ENCODE measurements around the gene CYBB.
"Not testable (repeated sequence)": the region's sequence is repeated elsewhere in the genome, so short reads cannot be mapped to it uniquely, and the experiment has no call there.

DNA sequence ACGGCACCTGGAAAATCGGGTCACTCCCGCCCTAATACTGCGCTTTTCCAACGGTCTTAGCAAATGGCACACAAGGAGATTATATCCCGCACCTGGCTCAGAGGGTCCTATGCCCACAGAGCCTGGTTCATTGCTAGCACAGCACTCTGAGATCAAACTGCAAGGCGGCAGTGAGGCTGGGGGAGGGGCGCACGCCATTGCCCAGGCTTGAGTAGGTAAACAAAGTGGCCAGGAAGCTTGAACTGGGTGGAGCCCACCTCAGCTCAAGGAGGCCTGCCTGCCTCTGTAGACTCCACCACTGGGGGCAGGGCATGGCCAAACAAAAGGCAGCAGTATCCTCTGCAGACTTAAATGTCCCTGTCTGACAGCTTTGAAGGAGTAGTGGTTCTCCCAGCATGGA lies 11.0 kb upstream of the CYBB start:
- TF ChIP-seq, protein P1, sequence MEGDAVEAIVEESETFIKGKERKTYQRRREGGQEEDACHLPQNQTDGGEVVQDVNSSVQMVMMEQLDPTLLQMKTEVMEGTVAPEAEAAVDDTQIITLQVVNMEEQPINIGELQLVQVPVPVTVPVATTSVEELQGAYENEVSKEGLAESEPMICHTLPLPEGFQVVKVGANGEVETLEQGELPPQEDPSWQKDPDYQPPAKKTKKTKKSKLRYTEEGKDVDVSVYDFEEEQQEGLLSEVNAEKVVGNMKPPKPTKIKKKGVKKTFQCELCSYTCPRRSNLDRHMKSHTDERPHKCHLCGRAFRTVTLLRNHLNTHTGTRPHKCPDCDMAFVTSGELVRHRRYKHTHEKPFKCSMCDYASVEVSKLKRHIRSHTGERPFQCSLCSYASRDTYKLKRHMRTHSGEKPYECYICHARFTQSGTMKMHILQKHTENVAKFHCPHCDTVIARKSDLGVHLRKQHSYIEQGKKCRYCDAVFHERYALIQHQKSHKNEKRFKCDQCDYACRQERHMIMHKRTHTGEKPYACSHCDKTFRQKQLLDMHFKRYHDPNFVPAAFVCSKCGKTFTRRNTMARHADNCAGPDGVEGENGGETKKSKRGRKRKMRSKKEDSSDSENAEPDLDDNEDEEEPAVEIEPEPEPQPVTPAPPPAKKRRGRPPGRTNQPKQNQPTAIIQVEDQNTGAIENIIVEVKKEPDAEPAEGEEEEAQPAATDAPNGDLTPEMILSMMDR (IDR thresholded peaks at IDR 0.05) = not testable (repeated sequence)
- not testable (repeated sequence) for TF ChIP-seq POLR2AphosphoS5 (IDR thresholded peaks at IDR 0.05; ENCODE audit: low read depth, low read length); SIN3A (IDR thresholded peaks at IDR 0.05; ENCODE audit: borderline replicate concordance, insufficient read depth, low read depth, low read length)

All from Panc1 (cell line).